G401.6 (cell line): ENCODE measurements around the gene PSME2.
"Not testable (repeated sequence)": the region's sequence is repeated elsewhere in the genome, so short reads cannot be mapped to it uniquely, and the experiment has no call there.

ENCODE experiments used
- FAIRE-seq: peaks from 2 replicates; lab custom pipeline; 2012; peaks lifted over from hg19 to GRCh38; lab: Jason Lieb, UNC

The PSME2 gene

GRCh38 chr14:24113379-24113800 lies 33.0 kb downstream of the PSME2 start:
- no peak for FAIRE-seq

DNA sequence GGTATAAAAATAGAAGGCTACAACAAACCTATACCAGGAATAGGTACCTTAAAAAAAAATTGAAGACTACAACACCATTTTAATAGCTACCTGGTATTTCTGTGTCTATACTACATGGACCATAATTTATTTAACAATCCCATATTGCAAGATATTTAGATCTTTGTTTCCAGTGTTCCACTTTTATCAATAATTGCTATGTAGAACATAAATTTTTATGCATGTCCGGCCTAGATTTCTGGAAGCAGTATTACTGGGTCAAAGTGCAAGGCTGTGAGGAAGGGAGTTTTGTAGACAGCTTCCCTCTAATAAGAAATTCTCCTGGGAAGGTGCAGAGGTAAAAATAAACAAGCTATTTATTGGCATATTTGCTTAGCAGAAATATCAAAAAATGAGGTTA lies 35.9 kb downstream of the PSME2 start:
- FAIRE-seq, result no peak

GRCh38 chr14:24110060-24110459 lies 36.4 kb downstream of the PSME2 start:
- no peak for FAIRE-seq

DNA sequence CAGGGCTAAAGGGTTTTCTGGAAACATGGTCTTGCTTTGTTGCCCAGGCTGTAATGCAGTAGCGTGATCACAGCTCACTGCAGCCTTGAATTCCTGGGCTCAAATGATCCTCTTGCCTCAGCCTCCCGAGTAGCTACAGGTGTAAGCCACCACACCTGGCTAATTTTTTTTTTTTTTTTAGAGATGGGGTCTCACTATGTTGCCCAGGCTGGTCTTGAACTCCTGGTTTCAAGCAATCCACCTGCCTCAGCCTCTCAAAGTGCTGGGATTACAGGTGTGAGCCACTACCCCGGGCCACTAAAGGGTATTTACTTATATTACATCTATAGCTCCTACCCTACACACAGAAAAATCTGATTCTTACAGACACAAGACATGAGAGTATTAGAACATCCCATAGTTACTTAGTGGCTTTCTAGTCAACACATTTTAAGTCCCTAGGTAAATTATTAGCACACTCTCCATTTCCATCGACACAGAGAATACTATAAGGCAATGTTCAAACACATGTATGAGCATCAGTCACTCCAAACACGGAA lies 38.0 kb downstream of the PSME2 start:
- FAIRE-seq, result no peak

DNA sequence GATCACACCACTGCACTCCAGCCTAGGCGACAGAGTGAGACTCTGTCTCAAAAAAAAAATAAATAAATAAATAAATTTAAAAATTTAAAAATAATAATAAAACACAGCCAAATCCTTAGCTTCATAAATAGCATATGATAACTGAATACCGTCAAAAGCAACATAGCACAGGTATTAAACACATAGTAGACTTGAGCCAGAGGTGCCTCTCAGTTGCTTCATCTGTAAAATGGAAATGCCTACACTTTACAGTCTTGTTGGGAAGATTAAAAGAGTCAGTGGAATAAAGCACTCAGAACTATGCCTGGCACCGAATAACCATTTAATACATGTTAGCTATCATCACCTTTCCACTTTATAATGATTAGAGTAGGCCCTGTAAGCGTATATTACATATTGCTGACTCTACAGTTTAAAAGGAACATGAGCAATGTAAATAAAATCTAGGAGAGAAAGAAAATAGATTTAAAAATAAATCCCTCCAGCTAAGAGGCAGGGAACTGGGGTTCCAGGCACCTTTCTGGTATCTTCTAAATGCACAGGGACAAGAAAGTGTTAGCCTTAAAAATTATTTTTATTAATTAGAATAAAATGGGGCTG lies 39.6 kb downstream of the PSME2 start:
- no peak for FAIRE-seq

GRCh38 chr14:24105609-24106239 lies 40.7 kb downstream of the PSME2 start:
- FAIRE-seq, result not testable (repeated sequence)

GRCh38 chr14:24103451-24103850 lies 43.0 kb downstream of the PSME2 start:
- no peak for FAIRE-seq

DNA sequence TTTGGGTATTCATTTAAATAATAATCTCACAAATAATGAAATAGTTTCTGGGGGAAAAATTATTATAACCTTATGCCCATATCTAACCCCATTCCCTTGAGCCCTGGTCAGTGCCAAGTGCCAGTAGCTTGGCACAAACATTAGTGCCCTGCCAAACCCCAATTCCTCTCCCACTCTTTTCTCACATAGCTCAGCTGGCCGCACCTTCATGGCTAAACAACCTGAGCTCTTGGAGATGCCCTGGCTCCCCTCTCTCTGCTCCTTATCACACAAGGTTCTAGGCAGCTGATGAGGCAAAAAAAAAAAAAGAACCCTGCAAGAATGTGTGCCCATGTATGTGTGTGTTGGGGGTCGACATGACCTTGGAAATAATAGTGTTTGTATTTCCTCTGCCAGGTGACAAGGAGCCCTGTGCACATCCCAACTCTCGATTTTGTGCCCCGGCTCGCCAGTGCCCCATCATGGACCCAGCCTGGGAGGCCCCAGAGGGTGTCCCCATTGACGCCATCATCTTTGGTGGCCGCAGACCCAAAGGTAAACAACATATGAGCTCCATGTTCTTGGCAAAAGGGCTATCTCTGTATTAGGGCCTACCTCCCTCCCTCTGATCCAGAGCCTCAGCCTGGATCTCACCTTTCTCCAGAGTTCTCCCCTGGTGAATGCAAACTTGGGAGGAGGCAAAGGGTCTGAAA lies 43.9 kb downstream of the PSME2 start:
- FAIRE-seq, result no peak

- FAIRE-seq, result no peak
These were observed 45.4 kb downstream of the PSME2 start for GRCh38 chr14:24100982-24101494.

DNA sequence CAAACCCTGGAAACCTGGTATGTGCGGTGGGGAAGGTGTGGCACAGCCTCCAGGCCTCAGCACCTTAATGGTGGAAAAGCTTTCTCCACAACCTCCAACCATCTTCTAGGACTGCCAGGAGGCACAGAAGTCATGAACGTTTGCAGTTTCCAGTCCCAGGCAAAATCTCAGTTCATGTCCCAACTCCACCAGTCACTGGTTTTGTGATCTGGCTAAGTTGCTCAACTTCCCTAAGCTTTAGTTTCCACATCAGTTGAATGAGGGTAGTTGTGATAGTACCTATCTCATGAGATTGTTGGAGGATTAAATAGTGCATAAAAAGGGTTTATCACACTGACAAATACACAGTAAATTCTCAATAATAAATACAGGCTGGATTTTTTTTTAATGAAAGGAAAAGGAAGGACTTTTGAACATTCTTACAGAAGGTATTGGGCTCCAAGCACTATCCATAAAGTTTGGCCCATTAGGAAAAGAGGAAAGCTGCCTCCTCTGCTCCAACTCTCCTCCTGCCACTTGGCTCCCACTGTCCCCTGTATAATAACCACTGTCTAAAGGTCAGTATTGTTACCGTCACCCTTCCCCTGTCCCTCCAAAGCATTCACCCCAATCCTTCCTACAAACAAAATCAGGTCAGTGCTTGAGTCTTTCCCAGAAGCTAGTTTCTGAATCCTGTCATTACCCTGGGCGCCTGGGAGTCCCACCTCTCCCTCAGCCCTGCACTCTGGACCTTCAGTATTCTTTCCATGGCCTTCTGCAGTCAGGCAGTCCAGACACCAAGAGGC lies 46.0 kb downstream of the PSME2 start:
- no peak for FAIRE-seq

DNA sequence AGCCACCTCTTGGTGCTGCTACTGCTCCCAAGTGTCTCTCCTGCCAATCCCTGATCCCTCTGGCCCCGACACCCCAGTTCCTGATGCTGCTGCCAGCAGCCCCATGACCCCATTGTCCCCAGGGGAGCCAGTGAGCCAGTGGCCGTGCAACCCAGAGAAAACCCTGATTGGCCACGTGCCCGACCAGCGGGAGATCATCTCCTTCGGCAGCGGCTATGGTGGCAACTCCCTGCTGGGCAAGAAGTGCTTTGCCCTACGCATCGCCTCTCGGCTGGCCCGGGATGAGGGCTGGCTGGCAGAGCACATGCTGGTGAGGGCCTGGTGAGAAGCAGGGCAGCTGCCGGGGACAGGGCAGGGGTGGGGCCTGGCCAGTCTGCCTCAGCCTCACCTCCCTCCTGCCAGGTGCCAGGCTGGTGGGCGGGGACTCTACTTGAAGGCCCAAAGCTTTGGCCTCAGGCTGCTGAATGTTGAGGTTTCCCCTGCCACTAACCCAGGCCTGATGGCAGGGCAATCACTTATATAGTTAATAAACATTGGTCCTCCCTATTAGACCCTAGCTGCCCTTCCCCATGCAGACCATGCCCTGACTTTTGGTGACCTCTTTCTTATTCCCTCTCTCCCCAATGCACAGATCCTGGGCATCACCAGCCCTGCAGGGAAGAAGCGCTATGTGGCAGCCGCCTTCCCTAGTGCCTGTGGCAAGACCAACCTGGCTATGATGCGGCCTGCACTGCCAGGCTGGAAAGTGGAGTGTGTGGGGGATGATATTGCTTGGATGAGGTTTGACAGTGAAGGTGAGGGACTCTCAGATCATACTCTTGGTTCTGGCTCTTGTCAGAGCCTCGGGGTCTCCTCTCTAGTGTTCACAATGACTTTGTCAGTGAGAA lies 47.2 kb downstream of the PSME2 start:
- no peak for FAIRE-seq

DNA sequence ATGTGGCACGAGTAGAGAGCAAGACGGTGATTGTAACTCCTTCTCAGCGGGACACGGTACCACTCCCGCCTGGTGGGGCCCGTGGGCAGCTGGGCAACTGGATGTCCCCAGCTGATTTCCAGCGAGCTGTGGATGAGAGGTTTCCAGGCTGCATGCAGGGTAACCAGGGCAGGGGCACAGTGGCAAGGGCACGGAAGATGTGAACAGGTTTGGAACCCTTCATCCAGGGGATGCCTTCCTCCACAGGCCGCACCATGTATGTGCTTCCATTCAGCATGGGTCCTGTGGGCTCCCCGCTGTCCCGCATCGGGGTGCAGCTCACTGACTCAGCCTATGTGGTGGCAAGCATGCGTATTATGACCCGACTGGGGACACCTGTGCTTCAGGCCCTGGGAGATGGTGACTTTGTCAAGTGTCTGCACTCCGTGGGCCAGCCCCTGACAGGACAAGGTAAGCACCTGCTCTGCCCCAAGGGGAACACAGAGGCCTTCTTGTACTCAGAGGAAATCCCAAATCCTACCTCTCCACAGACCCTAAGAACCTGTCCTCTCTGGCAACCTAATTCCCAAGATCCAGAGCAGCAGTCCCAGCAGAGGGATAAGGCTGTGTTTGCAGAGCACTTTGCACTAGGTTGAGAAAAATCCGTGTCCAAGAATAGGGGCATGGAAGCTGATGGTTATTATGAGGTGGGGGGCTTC lies 48.0 kb downstream of the PSME2 start:
- FAIRE-seq, result no peak

GRCh38 chr14:24096545-24097181 lies 49.7 kb downstream of the PSME2 start:
- no peak for FAIRE-seq

DNA sequence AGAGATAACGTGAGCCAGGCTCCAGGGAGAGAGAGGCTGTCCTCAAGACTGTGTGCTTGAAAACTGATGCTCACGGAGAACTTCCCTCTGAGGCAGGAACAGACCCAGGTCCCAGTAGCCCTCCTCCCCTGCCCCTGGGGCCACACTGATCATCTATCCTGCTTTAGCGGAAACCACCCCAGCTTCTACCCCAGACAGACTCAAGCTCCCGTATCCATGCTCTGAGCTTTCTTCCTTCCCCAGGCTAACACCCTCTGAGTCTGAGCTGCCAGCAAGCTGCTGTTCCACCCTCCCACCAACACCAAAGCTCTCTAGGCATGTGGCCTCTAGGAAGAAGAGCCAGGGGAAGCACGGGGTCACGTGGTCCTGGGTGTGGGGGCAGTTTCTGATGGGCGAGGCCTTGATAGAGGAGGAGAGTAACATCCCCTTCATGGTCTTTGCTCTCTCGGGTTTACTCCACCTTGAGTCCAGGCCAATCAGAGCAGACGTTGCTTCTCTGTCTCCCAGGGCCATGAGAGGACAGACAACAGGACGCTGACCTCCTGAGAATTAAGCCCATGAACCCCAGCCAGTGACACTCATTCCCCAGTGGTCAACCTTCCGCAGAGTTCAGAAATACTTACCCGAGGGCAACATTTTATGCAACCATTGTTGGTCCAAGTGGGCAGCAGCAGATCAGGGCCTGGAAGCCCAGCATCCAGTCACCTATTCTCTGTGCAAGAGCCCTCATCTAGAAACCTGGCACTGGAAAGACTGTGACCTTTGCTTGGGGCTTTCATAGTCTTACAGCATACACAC lies 50.9 kb downstream of the PSME2 start:
- FAIRE-seq, result no peak

DNA sequence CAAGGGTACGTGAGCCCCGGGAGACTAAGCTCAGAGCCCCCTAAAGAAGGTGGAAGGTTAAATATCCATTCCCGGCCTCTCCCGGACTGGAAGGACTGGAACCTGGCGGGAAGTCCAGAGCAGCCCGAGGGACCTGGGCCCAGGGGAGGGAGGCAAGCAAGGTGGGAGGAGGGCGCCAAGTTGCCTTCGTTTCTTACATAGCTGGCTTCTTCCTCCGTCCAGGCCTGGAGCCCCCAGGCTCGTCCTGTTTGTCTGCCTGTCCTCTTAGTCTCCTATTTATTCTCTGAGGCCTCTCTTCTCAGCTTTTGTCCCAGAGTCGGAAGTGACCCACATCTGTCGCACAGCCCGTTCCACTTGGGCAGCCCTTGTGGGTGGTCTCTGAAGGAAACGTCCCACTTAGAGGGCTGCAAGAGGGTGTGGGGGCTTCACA lies 51.6 kb downstream of the PSME2 start:
- FAIRE-seq, result no peak

GRCh38 chr14:24093901-24094840 lies 52.2 kb downstream of the PSME2 start, which contains the start of gene PCK2:
TSS of gene PCK2 (plus strand) at chr14:24094311. CDS start at chr14:24094406, 95 bp downstream.
- peak; percentile 89 for FAIRE-seq
